ENCODE measurements around the gene GLRX5. TPM values are rescaled to one million over a fixed set of nuclear protein-coding genes. Genes with fewer than 3 reads are reported as not detected.

GLRX5 gene
- total RNA-seq, 4 donors from 2014 or later: 5.9 to 40.3 (median 23.7) TPM

- H3K9me3 ChIP-seq: no peaks in the 10 kb centered on the region
- H3K27me3 ChIP-seq: no peaks in the 10 kb centered on the region
- H3K4me3 ChIP-seq: no peak overlapping the region
- intact Hi-C loops (cut with DNase I; ENCODE audit: low total_unique reads): no loop called here
- DNase-seq: no peak
- no peak for TF ChIP-seq POLR2A (IDR thresholded peaks at IDR 0.05)
- TF ChIP-seq, protein P1, sequence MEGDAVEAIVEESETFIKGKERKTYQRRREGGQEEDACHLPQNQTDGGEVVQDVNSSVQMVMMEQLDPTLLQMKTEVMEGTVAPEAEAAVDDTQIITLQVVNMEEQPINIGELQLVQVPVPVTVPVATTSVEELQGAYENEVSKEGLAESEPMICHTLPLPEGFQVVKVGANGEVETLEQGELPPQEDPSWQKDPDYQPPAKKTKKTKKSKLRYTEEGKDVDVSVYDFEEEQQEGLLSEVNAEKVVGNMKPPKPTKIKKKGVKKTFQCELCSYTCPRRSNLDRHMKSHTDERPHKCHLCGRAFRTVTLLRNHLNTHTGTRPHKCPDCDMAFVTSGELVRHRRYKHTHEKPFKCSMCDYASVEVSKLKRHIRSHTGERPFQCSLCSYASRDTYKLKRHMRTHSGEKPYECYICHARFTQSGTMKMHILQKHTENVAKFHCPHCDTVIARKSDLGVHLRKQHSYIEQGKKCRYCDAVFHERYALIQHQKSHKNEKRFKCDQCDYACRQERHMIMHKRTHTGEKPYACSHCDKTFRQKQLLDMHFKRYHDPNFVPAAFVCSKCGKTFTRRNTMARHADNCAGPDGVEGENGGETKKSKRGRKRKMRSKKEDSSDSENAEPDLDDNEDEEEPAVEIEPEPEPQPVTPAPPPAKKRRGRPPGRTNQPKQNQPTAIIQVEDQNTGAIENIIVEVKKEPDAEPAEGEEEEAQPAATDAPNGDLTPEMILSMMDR (IDR thresholded peaks at IDR 0.05): no peak
- H3K36me3 ChIP-seq: no peaks in the 10 kb centered on the region
- H3K27ac ChIP-seq: no peak overlapping the region
- peaks cover 4 to 8% of the 10 kb centered on the region in 2 donors for H3K4me1 ChIP-seq
Observed at GRCh38 chr14:95540236-95540855, 5.5 kb downstream of the GLRX5 start.

DNA sequence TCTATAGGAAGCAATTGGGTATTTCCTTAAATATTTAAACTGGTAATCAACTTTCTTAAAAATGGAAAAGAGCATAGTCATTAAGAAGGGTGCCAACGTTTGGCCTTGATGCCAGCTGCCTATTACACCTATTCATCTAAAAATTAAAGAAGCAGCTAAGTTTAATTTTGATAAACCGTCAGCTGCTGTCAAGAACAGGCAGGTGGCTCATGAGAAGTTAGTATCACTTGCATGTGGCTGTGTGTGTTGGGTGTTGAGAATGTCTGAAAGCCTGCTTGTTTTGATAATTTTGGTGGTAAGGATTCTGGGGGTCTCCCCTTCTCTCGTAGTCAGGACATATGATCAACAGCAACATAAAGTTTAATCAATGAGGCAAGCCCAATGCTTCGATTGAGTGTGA lies 6.5 kb downstream of the GLRX5 start:
- TF ChIP-seq, protein P1 (IDR thresholded peaks at IDR 0.05): no peak
- no peak for TF ChIP-seq POLR2A (IDR thresholded peaks at IDR 0.05)
- Histone ChIP-seq H3K9me3 (no peaks in the 10 kb centered on the region), H3K27ac (no peak overlapping the region), H3K36me3 (no peaks in the 10 kb centered on the region), H3K4me1 (peaks cover 0 to 3% of the 10 kb centered on the region in 2 donors), H3K4me3 (no peak overlapping the region), H3K27me3 (no peaks in the 10 kb centered on the region)
- intact Hi-C loops (cut with DNase I; ENCODE audit: low total_unique reads): no loop called here
- no peak for DNase-seq

DNA sequence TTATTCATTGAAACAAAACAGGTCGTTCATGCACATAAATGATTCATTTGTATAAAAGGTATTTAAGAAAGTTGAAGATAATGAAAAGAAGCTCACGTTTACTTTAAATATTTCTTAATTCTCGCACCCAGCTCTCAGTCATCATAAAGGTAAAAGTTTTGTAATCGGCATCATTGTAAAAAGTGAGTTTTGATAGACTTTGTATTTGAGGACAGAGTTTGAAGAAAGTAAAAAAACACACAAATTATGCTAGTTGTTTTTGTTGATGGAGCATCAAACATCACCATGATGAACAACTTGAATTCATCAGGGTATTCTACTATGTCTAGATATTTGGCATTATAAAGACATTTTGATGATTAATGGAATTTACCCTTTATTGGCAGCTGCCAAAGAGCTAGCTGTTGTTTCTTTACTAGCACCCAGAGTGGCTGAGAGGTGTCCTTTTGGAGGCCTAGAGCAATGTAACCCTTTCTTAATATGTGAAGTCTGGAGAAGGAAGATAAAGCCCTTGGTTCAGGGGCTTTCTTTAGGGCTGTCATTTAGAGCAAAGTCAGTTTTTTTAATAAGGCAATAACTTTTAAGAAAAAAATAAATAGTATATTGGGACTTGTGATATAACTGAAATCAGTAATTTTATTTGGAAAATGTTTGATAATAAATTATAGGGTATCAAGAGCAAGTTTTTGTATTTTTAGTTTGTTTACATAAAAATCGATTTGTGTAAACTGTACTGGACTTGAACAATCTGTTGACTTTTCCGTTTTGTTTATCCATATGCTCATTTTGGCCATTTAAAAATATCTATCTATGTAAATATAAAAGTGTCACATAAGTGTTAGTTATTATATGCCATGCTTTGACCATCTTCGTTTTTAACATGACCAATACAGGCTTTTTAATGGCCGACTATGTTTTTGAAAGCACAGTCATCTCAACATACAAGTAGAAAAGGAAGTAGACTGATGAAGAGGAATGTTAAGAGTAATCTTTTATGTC lies 7.4 kb downstream of the GLRX5 start:
- no peak overlapping the region for H3K27ac ChIP-seq
- no peaks in the 10 kb centered on the region for H3K27me3 ChIP-seq
- H3K4me3 ChIP-seq: no peak overlapping the region
- TF ChIP-seq POLR2A (IDR thresholded peaks at IDR 0.05): no peak
- TF ChIP-seq, protein P1 (IDR thresholded peaks at IDR 0.05): no peak
- no peaks in the 10 kb centered on the region for H3K36me3 ChIP-seq
- H3K9me3 ChIP-seq: no peaks in the 10 kb centered on the region
- no peak for DNase-seq
- no peaks in the 10 kb centered on the region for H3K4me1 ChIP-seq
- intact Hi-C loops (cut with DNase I; ENCODE audit: low total_unique reads): no loop called here

- no peaks in the 10 kb centered on the region for H3K36me3 ChIP-seq
- no peak overlapping the region for H3K27ac ChIP-seq
- intact Hi-C loops (cut with DNase I; ENCODE audit: low total_unique reads): no loop called here
- TF ChIP-seq POLR2A (IDR thresholded peaks at IDR 0.05): no peak
- TF ChIP-seq, protein P1 (IDR thresholded peaks at IDR 0.05): no peak
- H3K4me1 ChIP-seq: no peaks in the 10 kb centered on the region
- no peak overlapping the region for H3K4me3 ChIP-seq
- H3K27me3 ChIP-seq: no peaks in the 10 kb centered on the region
- no peak for DNase-seq
- no peaks in the 10 kb centered on the region for H3K9me3 ChIP-seq
Observed at GRCh38 chr14:95543021-95543420, 8.2 kb downstream of the GLRX5 start.

DNA sequence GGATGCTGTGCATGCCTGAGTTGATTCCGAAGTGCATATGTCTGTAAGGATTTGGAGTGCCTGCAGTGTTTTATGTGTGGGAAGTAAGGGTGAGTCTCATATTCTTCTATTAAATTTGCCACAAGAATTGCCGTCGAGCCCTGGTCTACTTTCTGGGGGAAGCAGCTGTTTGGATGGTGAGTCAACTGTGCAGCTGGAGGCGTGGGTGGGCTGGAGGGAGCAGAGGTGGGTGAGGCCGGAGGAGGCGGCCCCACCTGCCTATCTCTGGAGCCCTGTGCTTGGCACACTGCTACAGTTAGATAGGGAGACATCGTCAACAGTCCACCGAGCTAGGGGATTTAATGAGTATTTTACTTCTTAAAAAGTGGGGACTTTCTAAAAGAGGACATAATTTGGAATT lies 9.7 kb downstream of the GLRX5 start:
- no peaks in the 10 kb centered on the region for H3K36me3 ChIP-seq
- TF ChIP-seq, protein P1 (IDR thresholded peaks at IDR 0.05): no peak
- no peak for TF ChIP-seq POLR2A (IDR thresholded peaks at IDR 0.05)
- no peak overlapping the region for H3K4me3 ChIP-seq
- intact Hi-C loops (cut with DNase I; ENCODE audit: low total_unique reads): no loop called here
- no peaks in the 10 kb centered on the region for H3K9me3 ChIP-seq
- peak overlapping the region in 1 of 2 donors; percentile 16 for H3K27ac ChIP-seq
- DNase-seq: no peak
- no peaks in the 10 kb centered on the region for H3K27me3 ChIP-seq
- no peaks in the 10 kb centered on the region for H3K4me1 ChIP-seq

All from uterus (tissue), 4 donors.